ENCODE measurements around the gene CSPG4.

DNA sequence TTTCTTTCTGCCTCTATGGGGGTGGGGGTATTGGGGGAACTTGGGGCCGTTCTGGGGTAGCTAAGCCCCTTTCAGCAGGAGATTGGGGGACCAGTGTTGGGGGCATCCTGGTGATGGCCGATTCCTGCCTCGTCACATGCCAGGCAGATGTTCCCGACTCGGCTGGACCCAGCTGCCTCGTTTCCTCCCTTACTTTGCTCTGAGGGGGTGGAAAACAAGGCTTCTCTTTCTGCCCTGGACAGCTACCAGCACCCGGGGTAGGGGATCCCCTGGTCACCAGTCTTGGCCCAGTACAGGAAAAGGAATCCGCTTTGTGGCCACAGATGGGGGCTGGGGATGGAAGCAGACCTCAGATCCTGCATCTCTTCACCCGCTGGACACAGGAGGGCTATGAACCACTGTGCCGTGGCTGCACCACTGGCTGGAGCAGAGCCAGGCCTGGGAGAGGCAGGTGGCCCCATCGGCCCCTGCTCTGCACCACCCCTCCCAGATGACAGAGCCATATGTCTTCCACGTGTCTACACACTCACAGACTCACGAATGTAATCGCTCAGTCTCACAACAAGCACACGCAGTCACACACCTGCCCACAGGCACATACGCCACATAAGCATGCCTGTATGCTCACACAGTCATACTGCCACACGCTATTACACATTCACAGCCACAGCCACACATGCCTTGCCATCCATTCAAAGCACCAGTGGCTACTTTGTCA lies 52.6 kb downstream of the CSPG4 start:
- TF ChIP-seq, protein P1, sequence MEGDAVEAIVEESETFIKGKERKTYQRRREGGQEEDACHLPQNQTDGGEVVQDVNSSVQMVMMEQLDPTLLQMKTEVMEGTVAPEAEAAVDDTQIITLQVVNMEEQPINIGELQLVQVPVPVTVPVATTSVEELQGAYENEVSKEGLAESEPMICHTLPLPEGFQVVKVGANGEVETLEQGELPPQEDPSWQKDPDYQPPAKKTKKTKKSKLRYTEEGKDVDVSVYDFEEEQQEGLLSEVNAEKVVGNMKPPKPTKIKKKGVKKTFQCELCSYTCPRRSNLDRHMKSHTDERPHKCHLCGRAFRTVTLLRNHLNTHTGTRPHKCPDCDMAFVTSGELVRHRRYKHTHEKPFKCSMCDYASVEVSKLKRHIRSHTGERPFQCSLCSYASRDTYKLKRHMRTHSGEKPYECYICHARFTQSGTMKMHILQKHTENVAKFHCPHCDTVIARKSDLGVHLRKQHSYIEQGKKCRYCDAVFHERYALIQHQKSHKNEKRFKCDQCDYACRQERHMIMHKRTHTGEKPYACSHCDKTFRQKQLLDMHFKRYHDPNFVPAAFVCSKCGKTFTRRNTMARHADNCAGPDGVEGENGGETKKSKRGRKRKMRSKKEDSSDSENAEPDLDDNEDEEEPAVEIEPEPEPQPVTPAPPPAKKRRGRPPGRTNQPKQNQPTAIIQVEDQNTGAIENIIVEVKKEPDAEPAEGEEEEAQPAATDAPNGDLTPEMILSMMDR (IDR thresholded peaks at IDR 0.05) = no peak
- no peak for TF ChIP-seq POLR2A (IDR thresholded peaks at IDR 0.05)

All from right lobe of liver (tissue), 4 donors.